ENCODE results near the gene PPP1R7.

PPP1R7 gene

DNA sequence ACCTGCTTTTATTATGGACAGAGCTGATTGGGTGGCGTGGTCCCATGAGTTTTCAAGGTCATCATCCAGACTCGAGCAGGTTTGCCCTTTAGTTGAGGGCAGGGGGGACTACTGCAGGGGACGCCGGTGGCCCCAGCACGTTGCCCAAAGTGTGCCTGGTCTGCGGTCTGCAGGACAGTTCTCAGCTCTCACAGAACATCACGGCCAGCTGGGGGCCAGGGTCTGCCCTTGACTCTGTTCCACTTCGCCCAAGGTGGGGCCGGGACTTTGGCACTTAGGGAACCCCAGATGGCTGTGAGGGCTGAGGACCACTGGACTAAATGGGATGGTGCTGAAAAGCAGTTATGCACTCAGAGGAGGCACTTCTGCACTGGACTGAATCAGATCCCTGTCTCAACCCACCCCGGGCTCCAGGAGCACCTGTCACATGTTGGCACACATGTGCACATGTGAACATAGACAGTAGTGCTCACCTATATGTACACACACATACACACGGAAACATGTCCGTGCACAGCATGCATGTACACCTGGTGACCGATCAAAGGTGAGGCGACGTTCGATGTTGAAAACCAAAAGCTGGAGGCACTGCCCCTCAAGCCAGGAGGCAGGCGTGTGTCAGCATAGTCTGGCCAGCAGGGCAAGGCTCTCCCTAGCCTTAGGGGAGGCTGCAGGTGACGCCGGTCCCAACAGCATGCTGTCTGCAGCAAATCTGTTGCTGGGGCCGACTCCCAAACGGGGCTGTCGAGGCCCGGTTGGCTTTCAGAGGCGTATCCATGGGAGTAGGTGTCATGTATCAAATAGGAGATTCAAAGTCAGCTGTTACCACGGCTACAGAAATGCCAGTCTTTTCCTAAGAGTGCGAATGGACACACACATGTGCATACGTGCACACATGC is 48.4 kb downstream of the PPP1R7 start:
- no peak for DNase-seq

DNA sequence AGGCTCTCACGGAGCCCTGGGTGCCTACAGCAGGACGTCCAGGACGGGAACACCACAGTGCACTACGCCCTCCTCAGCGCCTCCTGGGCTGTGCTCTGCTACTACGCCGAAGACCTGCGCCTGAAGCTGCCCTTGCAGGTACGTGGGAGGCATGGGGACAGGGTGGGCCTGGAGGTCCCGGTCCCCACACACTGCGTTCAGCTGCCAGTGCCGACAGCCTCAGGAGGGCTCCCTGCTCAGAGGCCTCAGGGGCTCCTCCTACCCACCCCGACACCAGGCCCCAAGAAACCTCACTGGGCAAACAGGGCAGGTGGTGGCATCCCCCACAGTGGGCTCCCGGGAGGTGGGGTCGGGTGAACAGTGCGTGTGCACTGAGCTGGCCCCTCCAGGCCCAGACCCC is 49.0 kb downstream of the PPP1R7 start:
- no peak for DNase-seq

DNA sequence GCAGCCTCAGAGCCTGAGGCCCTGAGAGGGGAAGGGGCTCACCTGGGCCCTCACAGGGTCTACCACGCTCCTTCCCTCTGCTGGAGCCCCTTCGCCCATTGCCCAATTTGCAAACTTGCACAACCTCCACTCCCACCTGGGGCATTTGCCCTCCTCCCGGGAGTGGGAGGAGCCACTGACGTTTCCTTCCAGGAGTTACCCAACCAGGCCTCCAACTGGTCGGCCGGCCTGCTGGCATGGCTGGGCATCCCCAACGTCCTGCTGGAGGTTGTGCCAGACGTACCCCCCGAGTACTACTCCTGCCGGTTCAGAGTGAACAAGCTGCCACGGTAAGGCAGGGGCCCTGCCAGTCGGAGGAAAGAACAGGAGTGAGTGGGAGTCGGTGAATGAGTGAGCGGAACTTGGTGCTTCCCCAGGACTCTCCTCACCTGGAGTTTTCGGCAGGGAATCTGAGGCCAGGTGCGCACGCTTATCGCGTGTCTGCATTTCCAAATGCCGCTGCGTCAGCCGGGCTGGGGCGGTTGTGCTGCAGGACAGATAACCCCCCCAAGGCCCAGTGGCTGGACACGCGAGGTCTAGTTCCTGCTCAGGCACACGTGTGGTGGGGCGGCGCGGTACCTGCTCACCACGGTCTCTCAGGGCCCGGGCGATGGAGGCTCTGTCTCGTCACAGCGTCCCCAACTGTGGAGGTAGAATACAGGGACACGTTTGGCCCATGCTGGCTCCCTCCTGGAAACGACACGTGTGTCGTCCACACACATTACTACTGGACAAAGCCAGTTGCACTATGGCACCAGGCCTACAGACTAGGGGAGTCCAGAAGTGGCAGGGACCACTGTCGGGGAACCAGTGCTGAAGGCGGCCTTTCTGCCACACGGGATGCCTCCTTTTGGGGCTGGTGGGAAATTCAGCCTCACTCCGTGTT is 49.9 kb downstream of the PPP1R7 start:
- DNase-seq = no peak

DNA sequence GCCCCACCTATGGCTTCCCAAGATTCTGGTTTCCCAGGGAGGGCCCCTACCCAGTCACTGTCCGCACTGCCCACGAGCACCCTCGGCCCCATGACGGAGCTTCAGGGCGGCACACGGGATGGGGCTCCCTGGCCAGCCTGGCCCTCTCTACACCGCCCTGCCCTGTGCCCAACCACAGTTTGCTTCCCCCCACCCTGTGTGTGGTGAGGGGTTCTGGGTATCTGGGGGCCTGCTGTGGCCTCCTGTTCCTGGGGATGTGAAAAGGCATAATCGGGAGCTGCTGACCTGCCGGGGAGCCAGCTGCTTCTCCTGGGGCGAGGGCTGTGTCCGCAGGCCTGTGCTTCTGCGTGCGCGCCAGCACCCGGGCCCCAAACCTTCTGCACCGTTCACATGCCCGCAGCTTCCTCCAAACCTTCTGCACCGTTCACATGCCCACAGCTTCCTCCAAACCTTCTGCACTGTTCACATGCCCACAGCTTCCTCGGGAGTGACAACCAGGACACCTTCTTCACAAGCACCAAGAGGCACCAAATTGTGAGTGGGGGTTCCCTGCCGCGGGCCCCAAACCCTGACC is 50.6 kb downstream of the PPP1R7 start:
- no peak for DNase-seq

DNA sequence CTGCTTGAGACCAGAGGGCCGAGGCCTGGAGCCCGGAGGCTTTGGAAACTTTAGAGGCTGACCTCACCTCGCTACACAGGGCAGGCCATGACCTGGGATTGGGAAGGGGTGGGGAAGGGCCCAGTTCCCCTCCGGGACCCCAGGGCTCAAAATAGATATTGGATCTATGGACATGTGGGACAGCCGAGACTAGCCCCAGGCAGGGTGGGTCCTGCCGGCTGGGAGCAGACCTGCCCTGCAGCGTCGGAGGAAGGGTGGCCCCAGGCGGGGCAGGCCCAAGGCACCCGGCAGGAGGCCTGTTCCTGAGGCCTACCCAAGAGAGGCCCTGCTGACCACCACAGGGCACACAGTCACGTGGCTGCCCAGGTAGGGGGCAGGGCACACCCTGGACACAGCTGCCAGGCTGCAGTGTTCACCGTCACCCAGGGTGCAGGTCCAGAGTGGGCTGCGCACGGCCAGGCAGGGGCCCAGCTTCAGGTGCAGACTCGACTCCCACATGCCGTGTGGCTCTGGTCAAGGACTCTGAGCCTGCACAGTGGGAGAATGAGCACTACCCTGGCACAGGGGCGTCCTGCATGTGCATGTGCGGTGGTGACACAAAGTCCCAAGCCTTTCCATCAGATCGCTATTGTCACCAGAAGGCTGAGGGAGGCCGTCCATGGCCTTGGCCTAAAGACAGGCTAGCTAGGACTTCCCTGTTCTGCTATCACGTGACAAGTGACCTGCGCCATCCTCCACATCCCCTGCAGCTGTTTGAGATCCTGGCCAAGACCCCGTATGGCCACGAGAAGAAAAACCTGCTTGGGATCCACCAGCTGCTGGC is 51.4 kb downstream of the PPP1R7 start:
- no peak for DNase-seq

DNA sequence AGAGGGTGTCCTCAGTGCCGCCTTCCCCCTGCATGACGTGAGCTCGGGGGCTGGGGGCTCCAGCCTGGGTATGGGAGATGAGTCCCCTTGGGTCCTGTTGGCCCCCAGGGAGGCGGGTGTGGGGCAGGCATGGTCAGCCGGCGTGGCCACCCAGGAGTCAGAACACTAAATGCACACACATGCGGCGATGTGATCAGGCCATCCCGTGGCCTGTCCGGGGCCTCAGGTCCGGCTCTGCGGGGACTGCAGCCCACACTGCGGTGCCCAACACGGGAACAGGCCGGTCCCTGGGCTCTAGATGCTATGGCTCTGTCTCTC is 52.0 kb downstream of the PPP1R7 start:
- no peak for DNase-seq

DNA sequence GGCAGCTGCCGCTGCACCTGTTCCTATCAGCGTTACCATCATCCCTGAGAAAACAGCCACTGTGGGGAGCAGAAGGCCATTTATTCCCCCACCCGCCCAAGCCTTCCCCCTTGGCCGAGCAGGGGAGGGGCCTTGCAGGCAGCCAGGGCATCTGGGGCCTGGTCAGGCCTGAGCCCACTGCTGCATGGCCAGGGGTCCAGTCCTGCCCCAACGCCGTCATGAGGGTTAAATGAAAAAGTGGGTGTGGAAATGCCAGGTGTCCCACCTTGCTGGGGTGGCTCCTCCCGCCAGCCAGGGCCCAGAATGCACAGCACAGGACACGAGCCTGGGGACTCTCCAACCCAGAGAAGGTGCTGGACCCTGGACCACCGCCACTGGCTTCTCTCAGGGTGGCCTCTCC is 52.4 kb downstream of the PPP1R7 start:
- no peak for DNase-seq

DNA sequence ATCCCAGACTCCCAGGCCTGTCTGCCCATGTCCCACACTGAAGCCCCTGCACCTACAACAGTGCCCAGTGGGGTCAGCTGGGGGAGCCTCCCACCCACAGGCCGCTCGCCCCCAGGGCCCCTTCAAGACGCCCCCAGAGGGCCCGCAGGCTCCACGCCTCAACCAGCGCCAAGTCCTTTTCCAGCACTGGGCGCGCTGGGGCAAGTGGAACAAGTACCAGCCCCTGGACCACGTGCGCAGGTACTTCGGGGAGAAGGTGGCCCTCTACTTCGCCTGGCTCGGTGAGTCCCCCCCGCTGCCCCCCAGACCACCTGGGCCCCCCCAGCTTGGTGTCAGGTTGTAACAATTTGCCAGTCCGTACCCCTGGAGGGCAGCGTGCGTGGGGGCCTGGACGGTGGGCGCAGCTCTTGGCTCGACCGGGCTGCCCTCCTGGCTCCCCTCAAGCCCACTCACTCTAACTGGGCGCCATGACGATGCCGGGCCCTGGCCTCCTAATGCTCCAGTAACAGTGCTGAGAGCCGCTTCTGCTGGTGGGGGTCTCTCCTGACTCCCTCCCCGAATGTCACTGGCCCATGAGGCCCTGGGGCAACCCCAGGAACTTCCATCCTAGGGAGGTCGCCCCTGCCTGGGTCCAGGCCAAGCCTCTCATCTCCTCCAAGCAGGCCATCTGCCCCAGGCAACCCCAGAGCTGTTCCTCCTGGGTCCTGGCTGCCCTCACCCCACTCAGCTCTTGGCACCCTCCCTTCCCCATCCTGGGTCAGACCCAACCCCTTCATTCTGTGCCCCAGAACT is 53.1 kb downstream of the PPP1R7 start:
- no peak for DNase-seq

DNA sequence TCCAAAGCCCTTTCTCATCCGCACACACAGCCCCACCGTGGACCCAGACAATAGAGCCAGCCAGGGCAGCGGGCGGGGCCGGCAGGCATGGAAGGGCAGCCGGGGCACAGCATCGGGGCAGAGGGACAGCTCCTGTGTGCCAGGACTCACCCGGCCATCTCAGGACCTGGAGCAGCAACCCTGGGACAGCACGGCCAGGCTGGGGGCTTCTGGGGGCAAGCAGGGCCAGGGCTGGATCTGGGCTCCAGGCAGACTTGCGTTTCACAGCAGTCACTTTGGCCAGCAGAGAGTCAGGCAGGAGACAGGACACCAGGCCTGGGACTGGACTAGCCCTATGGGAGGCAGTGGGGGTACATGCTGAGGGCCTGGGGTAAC is 53.7 kb downstream of the PPP1R7 start:
- DNase-seq = no peak

DNA sequence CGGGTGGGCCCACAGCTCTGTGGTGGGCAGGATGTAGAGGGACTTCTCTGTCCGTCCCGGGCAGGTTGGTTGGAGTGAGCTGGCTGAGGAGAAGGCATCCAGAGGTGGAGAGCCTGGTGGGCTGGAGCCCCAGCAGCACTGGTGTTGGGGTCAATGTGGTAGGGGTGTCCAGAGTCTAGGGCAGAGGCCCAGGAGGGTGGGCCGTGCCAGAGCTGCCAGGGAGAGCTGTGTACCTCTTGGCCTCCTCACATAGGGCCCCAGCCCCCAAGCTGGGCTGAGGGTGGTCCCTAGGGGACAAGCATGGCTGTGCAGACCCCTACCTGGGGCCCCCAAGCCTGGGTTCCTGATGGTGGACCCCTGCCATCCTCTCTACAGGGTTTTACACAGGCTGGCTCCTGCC is 54.2 kb downstream of the PPP1R7 start:
- DNase-seq = no peak

DNA sequence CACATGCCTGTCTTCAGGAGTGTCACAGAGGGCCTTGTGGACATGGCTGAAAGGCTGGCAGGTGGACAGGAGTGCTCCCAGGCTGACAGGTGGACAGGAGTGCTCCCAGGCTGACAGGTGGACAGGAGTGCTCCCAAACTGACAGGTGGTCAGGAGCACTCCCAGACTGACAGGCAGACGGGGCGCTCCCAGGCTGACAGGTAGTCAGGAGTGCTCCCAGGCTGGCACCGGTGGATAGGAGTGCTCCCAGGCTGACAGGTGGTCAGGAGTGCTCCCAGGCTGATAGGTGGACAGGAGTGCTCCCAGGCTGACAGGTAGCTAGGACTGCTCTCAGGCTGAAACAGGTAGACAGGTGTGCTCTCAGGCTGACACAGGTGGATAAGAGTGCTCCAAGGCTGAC is 54.8 kb downstream of the PPP1R7 start:
- DNase-seq = no peak

DNA sequence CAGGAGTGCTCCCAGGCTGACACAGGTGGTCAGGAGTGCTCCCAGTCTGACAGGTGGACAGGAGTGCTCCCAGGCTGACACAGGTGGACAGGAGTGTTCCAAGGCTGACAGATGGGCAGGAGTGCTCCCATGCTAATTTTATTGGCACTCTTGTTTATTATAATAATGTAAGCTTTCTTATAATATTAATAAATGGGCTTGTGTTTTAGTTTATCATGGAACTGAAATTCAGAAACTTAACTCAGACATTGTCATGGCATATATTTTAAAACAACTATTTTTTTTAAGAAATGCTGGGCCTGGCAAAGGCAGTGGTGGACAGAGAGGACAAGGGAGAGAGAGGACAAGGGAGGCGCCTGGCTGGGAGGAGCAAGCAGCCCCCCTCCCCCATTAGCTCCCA is 56.9 kb downstream of the PPP1R7 start:
- no peak for DNase-seq

DNA sequence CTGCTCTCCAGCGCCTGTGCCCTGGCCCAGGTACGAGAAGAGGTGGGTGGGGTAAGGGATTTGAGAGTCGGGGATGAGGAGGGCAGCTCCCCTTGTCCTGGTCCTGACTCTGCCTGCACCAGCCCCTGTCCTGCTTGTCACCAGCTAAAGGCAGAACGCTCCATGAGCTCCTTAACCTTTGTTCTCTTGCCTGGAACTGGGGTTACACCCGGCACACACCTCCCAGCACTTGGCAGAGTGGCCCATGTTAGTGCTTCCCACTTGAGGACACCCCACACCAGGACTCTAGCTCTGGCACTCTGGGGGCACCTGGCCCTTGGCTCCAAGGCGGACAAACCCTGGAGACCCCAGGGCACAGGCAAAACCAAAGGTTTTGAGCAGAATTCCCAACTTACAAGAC is 57.4 kb downstream of the PPP1R7 start:
- no peak for DNase-seq

DNA sequence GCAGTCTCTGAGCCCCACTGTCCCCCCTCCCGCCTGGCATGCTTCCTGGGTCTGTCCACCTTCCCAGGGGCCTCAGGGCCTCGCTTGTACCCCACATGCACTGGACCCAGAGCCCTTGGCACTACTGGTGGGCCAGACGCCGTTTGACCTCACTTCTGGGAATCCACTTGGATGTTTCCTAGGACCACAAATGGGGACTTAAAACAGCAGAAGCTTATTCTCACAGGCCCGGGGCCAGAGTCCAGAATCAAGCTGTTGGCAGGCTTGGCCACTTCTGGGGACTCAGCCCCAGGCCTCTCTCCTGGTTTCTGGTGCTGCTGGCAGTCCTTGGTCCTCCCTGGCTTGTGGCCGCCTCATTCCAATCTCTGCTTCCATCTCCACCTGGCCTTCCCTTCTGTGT is 57.8 kb downstream of the PPP1R7 start:
- DNase-seq = no peak

DNA sequence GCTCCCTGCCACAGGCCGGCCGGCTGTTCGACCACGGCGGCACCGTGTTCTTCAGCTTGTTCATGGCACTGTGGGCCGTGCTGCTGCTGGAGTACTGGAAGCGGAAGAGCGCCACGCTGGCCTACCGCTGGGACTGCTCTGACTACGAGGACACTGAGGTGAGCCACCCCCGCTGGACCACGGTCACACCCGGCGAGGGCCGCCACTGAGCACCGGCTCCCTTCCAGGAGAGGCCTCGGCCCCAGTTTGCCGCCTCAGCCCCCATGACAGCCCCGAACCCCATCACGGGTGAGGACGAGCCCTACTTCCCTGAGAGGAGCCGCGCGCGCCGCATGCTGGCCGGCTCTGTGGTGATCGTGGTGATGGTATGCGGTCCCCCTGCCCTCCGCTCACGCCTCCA is 59.0 kb downstream of the PPP1R7 start:
- DNase-seq = no peak

DNA sequence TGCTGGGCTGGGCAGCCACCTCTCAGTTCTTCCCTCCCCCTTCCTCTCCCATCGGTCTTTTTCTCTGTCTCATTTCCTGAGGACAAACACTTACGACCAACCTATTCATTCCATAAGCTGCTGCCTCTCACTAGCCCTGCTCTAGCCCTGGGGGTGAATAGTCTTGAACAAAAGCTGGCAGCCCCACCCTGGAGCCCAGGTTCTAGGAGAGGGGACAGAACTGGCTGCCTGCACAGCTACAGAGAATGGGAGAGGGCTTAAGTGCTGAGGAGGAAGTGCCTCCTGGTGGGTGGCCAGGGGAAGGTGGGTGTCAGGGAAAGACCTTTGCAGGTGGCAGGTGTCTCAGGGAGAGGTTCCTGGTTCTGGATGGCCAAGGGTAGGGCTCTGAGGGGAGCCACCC is 61.0 kb downstream of the PPP1R7 start:
- no peak for DNase-seq

DNA sequence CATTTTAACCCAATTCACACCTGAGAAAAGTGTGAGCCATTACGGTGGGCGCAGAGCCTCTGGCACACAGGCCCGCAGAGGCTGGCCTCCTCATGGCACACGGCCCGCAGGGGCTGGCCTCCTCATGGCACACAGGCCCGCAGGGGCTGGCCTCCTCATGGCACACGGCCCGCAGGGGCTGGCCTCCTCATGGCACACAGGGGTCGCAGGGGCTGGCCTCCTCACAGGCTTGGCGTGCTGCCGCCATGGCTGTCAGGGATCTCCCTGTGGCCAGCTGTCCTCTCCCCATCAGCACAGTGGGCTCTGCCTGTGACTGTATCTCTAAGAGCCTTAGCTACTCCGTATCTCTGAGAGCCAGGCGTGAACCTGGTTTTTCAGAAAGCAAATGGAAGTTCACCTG is 62.8 kb downstream of the PPP1R7 start:
- no peak for DNase-seq

DNA sequence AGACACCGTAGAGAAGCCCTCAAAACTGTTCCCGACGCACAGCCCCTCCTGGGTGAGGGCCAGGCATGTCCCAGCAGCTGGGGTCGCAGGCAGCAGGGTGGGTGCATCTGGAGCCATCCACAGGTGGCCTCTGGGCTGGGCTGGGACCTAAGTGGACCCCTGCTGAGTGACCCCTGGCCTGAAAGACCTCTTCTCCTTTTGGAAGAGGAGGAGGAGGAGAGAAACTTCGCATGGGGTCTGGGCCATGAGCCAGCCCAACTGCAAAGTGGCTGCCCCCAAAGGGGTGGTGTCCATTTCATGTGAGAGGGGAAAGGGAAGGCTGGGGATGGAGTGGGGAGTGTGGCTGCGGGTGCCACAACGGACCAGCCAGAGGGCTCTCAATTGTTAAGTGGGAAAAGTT is 63.3 kb downstream of the PPP1R7 start:
- no peak for DNase-seq

DNA sequence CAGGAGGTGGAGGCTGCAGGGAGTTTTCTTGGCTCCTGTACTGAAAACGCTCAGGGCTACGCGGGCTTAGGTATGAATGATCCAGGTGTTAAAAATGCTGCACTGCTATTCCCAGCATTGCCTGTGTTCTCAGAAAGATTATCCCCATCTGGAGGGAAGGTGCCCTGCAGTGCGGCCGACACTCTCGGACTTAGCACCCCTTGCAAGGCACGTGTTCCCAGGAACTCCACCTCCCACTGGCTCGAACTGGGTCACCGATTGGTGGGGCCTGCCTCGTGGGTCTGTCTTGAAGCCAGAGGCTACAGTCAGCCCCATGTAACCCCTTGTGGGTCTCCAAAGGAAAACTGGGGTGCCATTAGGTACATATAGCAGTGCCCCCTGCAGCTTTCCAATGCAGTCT is 63.9 kb downstream of the PPP1R7 start:
- DNase-seq = no peak

DNA sequence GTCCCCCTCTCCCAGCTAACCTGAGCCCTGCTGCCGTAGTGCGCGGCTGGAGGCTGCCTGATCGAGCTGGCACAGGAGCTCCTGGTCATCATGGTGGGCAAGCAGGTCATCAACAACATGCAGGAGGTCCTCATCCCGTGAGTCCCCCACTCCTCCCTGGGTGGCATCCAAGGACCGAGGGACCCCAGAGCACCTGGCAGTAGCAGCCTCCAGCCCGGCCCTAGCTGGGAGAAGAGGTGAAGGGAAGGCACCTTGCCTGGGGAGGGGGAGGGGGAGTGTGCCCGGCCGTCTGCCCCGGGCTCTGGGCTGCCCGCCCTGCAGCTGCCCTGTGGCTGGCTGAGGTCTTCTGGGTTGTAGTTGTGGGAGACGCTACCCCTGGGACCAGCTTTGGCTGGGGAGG is 64.5 kb downstream of the PPP1R7 start:
- no peak for DNase-seq

DNA sequence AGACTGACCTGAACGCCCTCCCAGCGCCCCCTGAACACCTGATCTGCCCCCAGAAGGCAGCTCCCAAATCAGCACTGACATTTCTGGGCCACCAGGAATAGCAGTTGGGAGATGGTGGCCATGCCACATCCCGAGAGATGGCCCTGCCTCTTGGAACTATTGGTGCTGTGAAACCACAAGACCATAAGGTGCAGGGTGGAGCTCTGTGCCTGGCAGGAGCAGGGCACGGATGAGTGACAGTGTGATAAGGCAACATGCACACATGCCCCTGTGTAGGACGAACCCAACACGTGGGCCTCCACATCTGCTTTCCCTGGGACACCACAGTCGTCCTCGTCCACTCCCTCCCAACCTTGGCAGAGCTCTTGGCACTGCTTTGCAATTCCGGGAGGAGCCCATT is 65.2 kb downstream of the PPP1R7 start:
- no peak for DNase-seq

DNA sequence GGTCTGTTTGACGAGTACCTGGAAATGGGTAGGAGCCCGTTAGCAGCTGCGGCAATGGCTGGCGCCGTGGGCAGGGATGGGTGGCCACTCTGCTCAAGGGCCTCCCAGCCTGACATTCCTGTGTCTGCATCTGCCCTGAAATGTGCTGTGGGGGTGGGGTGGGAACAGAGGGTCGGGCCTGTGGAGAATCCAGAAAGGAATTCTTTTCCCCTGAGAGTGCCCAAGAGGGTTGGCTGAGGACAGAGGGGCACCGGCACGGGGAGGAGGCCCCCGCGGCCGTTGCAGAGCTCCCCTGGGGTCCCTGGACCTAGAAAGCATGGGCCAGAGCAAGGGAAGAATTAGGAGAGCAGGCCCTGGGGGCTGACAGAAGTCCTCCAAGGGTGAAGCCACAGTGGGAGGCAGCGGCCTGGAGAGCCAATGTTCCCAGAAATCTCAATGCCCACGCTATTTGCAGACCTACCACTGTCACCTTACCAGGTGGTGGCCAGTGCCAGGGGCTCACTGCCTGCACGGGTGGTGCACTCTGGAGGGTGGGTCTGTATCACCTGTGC is 66.0 kb downstream of the PPP1R7 start:
- no peak for DNase-seq
